HFFc6 (cell line): ENCODE measurements around the gene DYSF. TPM values are rescaled to one million over a fixed set of nuclear protein-coding genes. Genes with fewer than 3 reads are reported as not detected.

Experiments used
- DNase-seq: peaks from one replicate; pipeline ENCODE4 v3.0.0-alpha.2; 2018
- H3K27ac Mint-ChIP-seq: 2 replicates; pipeline ENCODE4 v1.8.0; 2020; ENCODE audit warnings: mild to moderate bottlenecking, mixed read lengths
- H3K27me3 Mint-ChIP-seq: 2 replicates; pipeline ENCODE4 v1.8.0; 2021; ENCODE audit warnings: mild to moderate bottlenecking, moderate library complexity, mixed read lengths; ENCODE audit not compliant: insufficient read depth
- H3K36me3 Mint-ChIP-seq: 2 replicates; pipeline ENCODE4 v1.8.0; 2021; ENCODE audit warnings: low read depth, mixed read lengths
- H3K4me1 Mint-ChIP-seq: 2 replicates; pipeline ENCODE4 v1.8.0; 2020; ENCODE audit warnings: low read depth, mixed read lengths
- H3K4me3 Mint-ChIP-seq: 2 replicates; pipeline ENCODE4 v1.8.0; 2020; ENCODE audit warnings: mild to moderate bottlenecking, moderate library complexity, mixed read lengths
- H3K9me3 Mint-ChIP-seq: 2 replicates; pipeline ENCODE4 v1.8.0; 2020; ENCODE audit warnings: mild to moderate bottlenecking, mixed read lengths
- total RNA-seq, 6 experiments: library from RNA; stranded (reverse); fragmentation: NEBNext Ultra II Directional; extraction: Animal tissue kit (Norgen Biotek cat#: 25700); gene quantifications; 2 replicates in 1 of 6; 3 replicates in 5 of 6; pipeline ENCODE4 v1.2.3, GENCODE V29; 2021
- TF ChIP-seq, protein P1 (sequence below): fragments of 200-600 bp; sonication (generic); IDR thresholded peaks from 2 replicates; pipeline ENCODE4 v1.5.0; 2021; ENCODE audit warnings: antibody characterized with exemption, mild to moderate bottlenecking

DYSF gene
- total RNA-seq, 6 experiments from 2014 or later = 0.07 to 0.57 (median 0.32) TPM

DNA sequence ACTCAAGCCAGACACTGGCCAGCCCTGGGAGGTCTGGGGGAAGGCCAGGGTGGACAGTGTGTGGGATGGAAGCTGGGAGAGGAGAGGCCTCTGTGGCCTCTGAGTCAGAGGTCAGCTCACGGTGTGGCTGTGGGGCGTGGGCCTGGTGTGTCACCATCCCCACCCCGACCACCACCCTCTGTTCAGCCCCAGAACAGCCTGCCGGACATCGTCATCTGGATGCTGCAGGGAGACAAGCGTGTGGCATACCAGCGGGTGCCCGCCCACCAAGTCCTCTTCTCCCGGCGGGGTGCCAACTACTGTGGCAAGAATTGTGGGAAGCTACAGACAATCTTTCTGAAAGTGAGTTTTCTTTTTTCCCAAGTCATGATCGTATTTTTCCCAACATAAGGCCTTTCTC, 110.5 kb downstream of the DYSF start:
- Mint-ChIP-seq H3K4me3 (no peak overlapping the region), H3K4me1 (no peaks in the 10 kb centered on the region), H3K9me3 (no peaks in the 10 kb centered on the region), H3K36me3 (no peaks in the 10 kb centered on the region), H3K27ac (no peak overlapping the region), H3K27me3 (peaks cover 32% of the 10 kb centered on the region)
- DNase-seq = no peak
- TF ChIP-seq, protein P1, sequence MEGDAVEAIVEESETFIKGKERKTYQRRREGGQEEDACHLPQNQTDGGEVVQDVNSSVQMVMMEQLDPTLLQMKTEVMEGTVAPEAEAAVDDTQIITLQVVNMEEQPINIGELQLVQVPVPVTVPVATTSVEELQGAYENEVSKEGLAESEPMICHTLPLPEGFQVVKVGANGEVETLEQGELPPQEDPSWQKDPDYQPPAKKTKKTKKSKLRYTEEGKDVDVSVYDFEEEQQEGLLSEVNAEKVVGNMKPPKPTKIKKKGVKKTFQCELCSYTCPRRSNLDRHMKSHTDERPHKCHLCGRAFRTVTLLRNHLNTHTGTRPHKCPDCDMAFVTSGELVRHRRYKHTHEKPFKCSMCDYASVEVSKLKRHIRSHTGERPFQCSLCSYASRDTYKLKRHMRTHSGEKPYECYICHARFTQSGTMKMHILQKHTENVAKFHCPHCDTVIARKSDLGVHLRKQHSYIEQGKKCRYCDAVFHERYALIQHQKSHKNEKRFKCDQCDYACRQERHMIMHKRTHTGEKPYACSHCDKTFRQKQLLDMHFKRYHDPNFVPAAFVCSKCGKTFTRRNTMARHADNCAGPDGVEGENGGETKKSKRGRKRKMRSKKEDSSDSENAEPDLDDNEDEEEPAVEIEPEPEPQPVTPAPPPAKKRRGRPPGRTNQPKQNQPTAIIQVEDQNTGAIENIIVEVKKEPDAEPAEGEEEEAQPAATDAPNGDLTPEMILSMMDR = no peak

DNA sequence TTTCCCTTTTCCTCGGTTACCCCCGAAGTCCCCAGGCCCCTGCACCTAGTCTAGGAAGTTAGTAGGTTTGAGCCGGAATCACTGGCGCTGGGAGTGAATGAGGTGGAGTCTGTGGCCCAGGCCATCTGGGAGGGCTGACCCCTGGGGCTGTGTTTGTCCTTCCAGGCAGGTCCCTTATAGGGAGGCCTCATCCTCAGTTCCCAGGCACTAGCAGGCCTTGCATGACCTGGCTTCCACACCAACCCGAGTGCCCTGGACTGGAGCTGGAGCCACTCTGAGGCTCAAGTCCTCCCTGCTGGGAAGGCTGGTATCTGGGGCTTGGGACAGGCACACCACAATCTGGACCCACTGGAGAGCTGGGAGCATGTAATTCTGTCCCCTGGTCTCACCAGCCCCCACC, 111.0 kb downstream of the DYSF start:
- DNase-seq = no peak
- no peak overlapping the region for H3K4me3 Mint-ChIP-seq
- TF ChIP-seq, protein P1 = no peak
- H3K36me3 Mint-ChIP-seq = no peaks in the 10 kb centered on the region
- H3K27ac Mint-ChIP-seq = no peak overlapping the region
- H3K4me1 Mint-ChIP-seq = no peaks in the 10 kb centered on the region
- H3K9me3 Mint-ChIP-seq = no peaks in the 10 kb centered on the region
- H3K27me3 Mint-ChIP-seq = peaks cover 33% of the 10 kb centered on the region

DNA sequence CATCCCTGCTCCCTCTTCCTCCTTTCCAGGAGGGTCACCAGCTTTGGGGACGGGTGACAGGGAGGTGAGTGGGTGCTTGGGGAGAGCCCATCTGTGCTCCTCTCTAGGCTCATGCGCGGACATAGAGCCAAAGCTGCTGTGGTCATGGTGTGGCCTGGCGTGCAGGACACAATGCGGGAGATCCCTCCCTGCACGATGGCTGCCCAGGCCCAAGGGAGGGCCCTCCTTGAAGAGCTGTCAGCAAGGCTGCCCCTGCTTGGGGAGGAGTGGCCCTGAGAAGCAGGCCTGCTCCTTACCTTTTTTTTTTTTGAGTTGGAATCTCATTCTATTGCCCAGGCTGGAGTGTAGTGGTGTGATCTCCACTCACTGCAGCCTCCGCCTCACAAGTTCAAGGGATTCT, 111.4 kb downstream of the DYSF start:
- H3K4me1 Mint-ChIP-seq = no peaks in the 10 kb centered on the region
- peaks cover 30% of the 10 kb centered on the region for H3K27me3 Mint-ChIP-seq

DNA sequence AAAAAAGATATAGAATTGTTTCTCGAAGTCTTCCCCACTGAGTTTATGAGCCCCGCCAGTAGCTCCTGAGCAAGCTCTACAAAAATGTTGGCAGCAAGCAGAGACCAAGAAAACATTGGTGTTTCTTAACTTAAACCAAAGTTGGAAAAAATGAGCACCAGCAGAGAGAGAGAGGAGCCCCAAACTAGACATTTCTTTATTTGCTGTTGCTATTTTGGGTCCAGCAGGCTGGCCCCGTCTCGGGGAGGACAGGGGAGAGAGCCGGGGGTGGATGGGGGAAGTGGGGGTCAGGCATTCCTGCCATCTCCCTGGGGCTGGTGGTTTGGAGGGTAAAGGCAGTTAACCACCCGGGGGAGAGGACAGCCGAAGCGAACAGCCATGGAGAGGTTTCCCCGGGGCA, 113.0 kb downstream of the DYSF start:
- H3K9me3 Mint-ChIP-seq = no peaks in the 10 kb centered on the region
- TF ChIP-seq, protein P1 = no peak
- H3K36me3 Mint-ChIP-seq = no peaks in the 10 kb centered on the region

More for the DNA sequence above, 111.4 kb downstream of the DYSF start:
- H3K9me3 Mint-ChIP-seq = no peaks in the 10 kb centered on the region
- H3K36me3 Mint-ChIP-seq = no peaks in the 10 kb centered on the region
- H3K4me3 Mint-ChIP-seq = no peak overlapping the region
- TF ChIP-seq, protein P1 = no peak
- H3K27ac Mint-ChIP-seq = no peak overlapping the region
- DNase-seq = no peak

DNA sequence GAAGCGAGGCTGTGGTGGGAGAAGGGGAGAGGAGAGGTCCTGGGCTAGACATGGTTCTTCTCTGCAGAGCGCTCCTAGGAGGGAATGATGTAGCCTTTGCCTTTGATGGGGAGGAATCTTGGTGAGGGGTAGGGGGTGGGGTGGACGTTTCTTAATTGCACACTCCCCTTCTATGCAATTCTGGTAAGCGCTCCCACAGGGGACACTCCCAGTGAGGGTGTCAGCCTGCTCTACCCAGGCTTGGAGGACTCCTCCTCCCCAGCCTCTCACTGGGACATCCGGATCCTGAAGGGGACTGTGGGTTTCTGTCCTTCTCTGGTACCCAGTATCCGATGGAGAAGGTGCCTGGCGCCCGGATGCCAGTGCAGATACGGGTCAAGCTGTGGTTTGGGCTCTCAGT, 114.3 kb downstream of the DYSF start:
- no peak for DNase-seq
- peaks cover 18% of the 10 kb centered on the region for H3K27me3 Mint-ChIP-seq
- H3K4me1 Mint-ChIP-seq = no peaks in the 10 kb centered on the region

More for the DNA sequence above, 113.0 kb downstream of the DYSF start:
- DNase-seq = peak; percentile 43
- peaks cover 20% of the 10 kb centered on the region for H3K27me3 Mint-ChIP-seq
- no peak overlapping the region for H3K27ac Mint-ChIP-seq
- H3K4me1 Mint-ChIP-seq = no peaks in the 10 kb centered on the region
- no peak overlapping the region for H3K4me3 Mint-ChIP-seq

More for the DNA sequence above, 114.3 kb downstream of the DYSF start:
- no peaks in the 10 kb centered on the region for H3K9me3 Mint-ChIP-seq
- TF ChIP-seq, protein P1 = no peak
- no peaks in the 10 kb centered on the region for H3K36me3 Mint-ChIP-seq
- no peak overlapping the region for H3K4me3 Mint-ChIP-seq
- H3K27ac Mint-ChIP-seq = no peak overlapping the region
